GM18505 (cell line): ENCODE measurements around the gene CARS2.

Experiments used
- ATAC-seq: cut with Tn5 transposase; IDR thresholded peaks from one replicate; pipeline ENCODE4 v1.9.1; 2021; ENCODE audit not compliant: unreplicated experiment
- POLR2A ChIP-seq: IDR thresholded peaks from 4 replicates; pipeline ENCODE4 v1.6.1; 2011; ENCODE audit warnings: borderline replicate concordance; ENCODE audit not compliant: insufficient read depth, insufficient read length; ENCODE audit errors: extremely low read depth

Gene CARS2

DNA sequence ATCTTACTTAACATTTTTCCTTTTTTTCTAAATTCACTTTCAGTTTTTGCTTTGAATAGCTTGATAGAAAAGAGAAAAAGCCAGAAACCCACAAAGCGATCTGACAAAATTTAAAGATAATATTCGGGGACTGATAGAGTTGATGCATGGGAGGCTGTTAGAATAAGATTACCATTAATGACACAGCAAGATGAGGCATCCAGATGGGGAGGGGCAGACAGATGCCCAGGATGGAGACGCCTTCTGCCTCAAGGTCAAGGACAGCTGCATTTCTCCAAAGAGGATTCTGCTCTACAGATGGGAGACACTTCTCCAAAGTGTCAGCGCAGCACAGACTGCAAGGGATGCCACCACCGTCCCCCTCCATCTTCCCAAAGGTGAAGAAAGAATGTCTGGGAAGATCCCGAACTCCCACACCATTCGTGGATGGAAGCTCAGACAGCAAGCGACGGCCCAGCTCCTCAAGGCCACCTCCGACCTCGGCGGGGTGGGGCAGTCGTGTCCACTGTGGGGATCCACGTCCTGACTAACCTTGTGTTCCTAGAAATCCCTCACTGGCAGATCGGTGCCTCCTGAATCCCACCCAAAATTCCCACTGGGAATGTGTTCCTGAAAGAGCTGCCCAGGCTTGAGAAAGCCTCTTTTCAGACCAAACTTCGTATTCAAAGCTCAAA lies 57.6 kb downstream of the CARS2 start:
- no peak for TF ChIP-seq POLR2A
- ATAC-seq, result no peak

DNA sequence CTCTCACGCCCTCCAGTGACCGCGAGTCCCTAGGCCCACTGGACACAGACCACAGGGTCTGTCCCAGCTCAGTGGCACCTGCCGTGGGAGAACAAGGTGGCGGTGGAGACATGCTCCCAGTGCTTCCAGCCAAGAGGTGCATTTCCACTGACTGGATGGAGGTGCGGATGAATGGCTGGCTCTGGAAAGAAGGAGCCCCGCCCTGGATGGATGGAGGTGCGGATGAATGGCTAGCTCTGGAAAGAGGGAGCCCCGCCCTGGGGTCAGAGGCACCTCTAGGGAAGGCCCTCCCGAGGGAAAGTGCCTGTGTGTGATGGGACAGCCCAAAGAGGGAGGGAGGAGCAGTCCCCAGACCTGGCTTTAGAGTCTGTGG lies 58.6 kb downstream of the CARS2 start:
- no peak for TF ChIP-seq POLR2A
- no peak for ATAC-seq

DNA sequence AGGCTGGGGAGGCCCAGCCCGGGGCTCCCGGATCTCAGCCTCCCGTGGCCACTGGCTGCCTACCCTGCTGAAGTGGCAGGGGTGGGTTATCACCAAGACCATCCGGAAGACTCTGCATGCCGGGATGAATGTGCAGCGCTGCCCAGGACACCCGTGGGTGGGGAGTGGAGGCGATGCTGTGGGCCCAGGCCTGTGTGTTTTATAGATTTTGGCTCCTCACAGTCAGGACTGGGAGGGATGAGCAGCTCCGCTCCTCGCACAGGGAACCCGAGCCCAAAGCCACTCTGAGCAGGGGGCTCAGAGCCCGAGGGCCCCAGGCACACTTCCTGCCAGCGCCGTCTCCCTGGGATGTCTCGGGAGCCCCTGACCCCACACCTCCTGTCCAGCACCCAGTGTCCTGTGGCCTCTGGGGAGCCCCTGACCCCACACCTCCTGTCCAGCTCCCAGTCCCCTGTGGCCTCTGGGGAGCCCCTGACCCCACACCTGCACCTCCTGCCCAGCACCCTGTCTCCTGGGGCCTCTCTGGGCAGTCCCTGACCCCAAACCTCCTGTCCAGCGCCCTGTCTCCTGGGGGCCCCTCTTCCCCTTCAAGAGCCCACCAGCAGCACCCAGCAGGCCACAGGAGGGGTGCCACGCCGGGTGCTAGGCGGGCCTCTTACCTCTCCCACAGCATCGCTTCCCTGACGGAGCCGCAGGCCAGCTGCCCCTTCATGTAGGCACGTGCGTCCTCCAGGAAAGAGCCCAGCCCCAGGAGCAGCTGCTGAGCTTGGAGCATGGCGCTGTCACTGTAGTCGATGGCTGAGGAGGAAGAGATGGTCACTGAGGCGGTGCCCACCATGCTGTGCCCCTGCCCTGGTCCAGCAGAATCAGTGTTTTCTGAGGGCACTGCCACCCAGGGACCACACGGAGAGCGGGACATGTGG lies 59.2 kb downstream of the CARS2 start:
- no peak for ATAC-seq
- TF ChIP-seq POLR2A, result no peak

DNA sequence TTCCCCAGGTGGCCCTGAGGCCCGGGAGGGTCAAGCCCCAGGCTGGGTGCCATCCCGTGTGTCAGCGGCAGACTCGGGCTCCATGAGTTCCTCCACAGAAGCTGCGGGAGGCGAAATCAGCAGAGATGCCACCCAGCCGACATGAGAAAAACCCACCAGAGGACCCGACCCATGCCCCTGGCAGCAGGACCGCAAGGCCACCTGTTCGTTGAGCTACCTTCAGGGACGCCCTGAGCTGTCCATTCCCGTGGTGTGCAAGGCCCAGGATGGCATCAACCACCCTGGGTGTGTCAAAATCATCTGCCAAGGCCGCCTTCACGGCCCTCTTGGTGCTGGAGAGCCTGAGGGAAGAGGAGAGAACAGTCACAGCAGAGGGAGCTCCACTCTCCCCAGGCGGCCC lies 60.2 kb downstream of the CARS2 start:
- TF ChIP-seq POLR2A, result no peak
- ATAC-seq, result no peak

DNA sequence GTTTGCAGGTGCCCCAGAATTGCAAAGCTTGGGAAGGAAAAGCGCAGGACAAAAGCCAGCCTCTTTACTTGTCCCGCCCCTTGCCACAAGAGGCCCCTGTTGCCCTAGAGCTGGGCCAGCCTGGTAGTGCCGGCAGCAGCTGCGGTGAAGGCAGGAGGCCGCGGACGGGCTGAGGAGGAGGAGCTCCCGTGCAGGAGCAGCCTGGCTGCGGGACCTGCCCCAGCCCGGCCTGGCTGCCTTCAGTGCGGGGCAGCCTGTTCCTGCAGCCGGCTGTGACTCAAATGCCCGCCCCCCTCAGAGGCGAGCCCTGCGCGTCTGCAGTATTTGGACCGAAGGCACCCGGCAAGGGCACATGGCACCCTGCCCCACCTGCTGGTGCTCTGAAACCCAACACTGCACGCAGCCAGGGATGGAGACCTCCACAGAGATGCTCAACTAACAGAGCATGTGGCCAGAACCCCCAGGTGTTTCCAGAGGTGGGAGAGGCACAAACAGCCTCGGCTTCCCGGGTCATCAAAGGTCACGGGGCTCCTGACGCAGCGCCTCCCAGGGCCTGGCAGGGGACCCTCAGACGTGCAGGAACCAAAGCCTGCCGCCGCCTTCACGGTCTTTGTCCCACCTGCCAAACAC lies 60.9 kb downstream of the CARS2 start:
- TF ChIP-seq POLR2A, result no peak
- ATAC-seq, result peak; percentile 85

DNA sequence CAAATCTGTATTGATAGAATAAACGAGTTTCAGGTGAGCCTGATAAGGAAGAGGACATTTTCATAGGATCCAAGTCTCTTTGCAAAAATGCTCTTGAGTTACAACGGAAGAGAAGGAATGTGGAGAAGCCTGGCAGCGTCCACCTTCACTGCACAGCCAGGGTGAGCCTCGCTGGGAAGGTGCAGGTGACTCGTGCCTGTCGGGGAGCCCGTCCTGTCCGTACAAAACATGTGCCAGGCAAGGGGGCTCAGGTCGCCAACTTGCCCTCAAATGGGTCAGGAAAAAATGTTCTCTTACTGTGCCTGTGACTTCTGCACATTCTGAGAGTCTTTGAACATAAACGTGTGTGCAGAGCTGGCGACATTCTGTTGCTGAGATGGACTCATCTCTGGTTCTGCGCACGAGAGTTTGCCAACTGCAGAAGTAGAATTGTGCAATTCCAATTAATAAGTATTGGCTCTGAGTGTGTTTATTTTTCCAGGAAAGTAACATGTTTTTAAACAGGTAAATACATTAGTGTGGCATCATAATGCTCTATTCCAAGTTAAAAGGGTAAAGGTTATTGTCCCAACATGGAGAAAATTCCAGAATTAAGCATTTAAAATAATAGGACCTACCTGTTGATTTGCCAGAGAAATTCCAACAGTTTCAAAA lies 62.0 kb downstream of the CARS2 start:
- no peak for ATAC-seq
- no peak for TF ChIP-seq POLR2A

DNA sequence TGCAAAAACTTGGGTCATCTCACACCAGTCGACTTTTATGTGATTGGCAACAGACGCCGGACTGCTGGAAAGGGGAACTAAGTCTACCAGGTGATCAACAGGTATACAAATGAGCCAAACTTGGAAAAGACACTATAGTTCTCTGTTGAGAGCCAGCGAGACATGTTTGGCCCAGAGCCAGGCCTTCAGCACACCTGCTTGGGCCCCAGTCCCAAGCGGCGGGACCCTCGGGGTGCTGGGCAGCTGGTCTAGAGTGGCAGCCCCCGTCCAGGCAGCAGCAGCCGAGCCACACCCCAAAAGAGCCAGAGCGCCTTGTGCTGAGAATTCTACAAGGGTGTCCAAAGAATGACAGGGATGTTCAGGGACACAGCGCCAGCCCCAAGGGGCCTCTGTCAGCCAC lies 62.6 kb downstream of the CARS2 start:
- no peak for TF ChIP-seq POLR2A
- ATAC-seq, result no peak

DNA sequence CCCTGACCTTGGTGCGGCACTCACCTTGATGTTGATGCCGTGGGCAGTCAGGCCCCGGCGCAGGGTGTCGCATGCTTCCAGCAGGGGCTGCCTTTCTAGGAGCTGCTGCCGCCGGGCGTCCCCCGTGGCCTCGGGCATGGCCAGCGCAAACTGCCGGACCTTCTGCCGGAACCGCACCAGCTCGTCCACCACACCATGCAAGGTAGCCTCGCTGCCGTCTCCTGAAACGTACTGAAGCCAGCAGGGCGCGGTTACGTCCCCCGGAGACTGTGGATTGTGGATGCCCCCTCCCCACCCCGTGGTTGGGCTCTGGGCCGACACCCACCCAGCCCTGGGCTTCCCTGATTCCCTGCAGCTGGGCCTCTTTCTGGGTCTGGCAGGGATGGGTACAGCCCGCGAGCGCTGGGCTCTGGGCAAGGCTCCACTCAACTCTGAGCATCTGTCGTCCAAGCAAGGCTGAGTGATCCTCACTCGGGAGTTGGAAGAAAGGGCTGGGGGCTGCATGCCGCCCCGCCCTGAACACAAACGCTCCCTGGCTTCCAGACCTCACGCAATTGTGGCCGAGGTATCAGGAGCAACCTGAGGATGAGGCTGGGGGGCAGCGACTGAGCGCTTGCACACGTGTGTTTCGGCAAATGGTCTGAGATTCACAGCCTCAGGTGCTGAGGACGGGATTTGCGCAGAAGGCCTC lies 63.5 kb downstream of the CARS2 start:
- no peak for TF ChIP-seq POLR2A
- ATAC-seq, result no peak

DNA sequence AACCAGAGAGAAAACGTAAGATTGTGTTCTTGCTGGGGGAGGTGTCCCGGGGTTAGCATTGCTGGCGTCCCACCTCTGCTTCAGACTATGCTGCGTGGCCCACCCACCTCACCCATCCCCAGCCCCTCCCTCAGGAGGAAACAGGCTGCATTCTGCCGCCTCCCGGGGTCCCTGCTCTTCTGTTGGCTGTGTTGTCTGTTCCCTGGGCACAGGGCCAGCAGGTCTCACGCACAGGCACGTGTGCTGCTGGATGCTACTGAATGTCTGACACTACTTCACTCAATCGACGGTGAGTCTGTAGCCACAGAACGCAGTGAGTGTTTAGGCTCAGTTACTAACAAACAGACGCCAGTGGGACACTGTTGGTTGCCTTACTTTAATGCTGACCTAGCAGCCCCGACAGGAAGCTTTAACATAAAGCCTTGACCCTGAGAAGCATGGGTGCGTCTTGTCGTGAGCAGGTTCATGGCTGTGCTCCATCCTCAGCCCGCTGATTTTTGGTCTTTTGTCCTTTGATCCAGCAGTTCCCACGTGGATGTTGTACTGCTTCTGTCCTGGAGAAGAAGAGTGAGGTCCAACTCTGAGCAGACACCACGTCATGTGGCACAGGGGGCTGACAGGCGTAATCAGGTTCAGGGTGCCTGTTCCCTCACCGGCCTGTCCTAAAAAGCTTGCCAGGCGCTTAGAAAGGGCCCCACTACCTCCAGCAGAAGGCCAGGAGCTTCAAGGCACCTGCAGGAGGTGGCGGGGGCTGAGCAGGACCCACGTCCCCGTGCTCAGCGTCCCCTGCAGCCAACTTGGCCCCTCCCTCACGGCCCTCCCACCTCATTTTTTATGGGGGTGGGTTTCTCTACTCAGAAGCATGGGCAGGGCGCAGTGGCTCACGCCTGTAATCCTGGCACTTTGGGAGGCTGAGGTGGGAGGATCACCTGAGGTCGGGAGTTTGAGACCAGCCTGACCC lies 64.6 kb downstream of the CARS2 start:
- ATAC-seq, result no peak

DNA sequence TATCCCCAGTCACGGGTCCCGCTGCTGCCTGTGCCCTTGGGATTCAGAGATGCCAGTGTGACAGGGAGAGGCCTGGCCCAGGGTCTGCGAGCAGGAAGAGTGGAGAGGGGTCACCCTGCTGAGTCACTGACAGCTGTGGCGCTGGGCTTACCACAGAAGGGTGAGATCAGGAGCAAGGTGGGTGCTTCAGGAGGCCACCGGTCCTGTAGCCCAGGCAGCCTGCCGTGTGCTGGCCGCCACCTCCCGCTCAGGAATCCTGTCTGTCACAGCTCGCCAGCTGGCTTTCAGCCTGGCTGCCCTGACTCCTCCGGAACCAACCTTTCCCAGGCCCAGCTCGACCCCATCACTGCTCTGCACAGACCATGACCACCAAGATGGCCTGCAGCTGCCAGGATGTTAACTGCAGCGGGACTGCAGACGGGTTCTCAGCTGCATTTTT lies 65.3 kb downstream of the CARS2 start:
- no peak for ATAC-seq
- no peak for TF ChIP-seq POLR2A

More for the DNA sequence above, 64.6 kb downstream of the CARS2 start:
- no peak for TF ChIP-seq POLR2A

DNA sequence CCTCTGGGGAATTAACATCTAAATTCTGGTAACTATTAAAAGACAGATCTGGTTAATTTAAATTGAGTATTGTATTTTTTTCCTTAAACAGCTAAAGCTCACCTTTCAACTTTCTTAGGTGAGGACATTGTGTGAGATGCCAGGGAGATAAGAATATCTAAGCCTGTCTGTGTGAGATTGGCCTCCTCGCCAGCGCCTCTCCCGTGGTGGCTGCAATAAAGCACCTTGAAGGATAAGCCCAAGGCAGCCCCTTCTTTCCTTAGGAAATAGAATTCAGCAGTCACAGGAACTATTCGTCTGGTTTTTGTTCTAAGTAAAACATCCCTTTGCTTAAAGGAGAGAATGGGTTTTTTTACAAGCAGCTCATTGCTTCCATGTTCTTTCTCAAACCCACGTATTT lies 66.0 kb downstream of the CARS2 start:
- TF ChIP-seq POLR2A, result no peak
- ATAC-seq, result no peak
